ENCODE data around the gene TOMM70.

Gene TOMM70

GRCh38 chr3:100319951-100320350, 80.9 kb downstream of the TOMM70 start:
- no peak for DNase-seq

- no peak for DNase-seq
These were observed 83.0 kb downstream of the TOMM70 start for GRCh38 chr3:100317912-100318311.

DNA sequence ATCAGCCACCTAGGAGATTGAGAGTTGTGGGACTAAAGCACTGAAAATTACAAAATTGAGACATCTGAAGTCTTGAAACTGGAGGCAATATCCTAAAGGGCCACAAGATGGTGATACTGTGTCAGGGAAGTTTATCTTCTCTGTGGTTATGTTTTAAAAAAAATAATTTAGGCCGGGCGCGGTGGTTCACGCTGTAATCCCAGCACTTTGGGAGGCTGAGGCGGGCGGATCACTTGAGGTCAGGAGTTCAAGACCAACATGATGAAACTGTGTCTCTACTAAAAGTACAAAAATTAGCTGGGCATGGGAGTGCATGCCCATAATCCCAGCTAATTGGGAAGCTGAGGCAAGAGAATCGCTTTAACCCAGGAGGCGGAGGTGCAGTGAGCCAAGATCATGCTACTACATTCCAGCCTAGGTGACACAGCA, 84.2 kb downstream of the TOMM70 start:
- DNase-seq, result peak; percentile 51

Data from NCI-H2171 (cell line).